GM12878 (cell line): Measurements from ENCODE around the gene JCHAIN. TPM values are rescaled to one million over a fixed set of nuclear protein-coding genes. Genes with fewer than 3 reads are reported as not detected.

ENCODE experiments used
- ATF3 ChIP-seq: IDR thresholded peaks from 2 replicates; pipeline ENCODE4 v1.6.1; 2011; ENCODE audit warnings: low read depth, mild to moderate bottlenecking, low read length, moderate library complexity, borderline replicate concordance; ENCODE audit errors: extremely low read depth
- IRF3 ChIP-seq: fragments of 450-650 bp; IDR thresholded peaks from 2 replicates; pipeline ENCODE4 v1.6.1; 2014; ENCODE audit warnings: mild to moderate bottlenecking
- NBN ChIP-seq: fragments of 450-650 bp; IDR thresholded peaks from 2 replicates; pipeline ENCODE4 v1.6.1; 2016
- NFXL1 ChIP-seq: fragments of 450-650 bp; IDR thresholded peaks from 2 replicates; pipeline ENCODE4 v1.6.1; 2017; ENCODE audit warnings: antibody characterized with exemption, mild to moderate bottlenecking, borderline replicate concordance
- NKRF ChIP-seq: fragments of 450-650 bp; conservative IDR thresholded peaks from 2 replicates; pipeline ENCODE4 v1.6.1; 2017; ENCODE audit warnings: mild to moderate bottlenecking, moderate library complexity
- PML ChIP-seq: IDR thresholded peaks from 2 replicates; pipeline ENCODE4 v1.6.1; 2012; ENCODE audit warnings: low read length, inconsistent platforms
- POLR2A ChIP-seq: IDR thresholded peaks from 2 replicates; pipeline ENCODE4 v1.6.1; 2011; ENCODE audit warnings: low read depth, mild to moderate bottlenecking, low read length
- PRDM15 ChIP-seq: fragments of 450-650 bp; formaldehyde crosslinking; IDR thresholded peaks from 2 replicates; pipeline ENCODE4 v1.4.0; 2020; ENCODE audit warnings: mild to moderate bottlenecking, moderate library complexity
- RAD51 ChIP-seq: fragments of 450-650 bp; IDR thresholded peaks from 2 replicates; pipeline ENCODE4 v1.6.1; 2016; ENCODE audit warnings: moderate library complexity, mild to moderate bottlenecking, inconsistent platforms
- RUNX3 ChIP-seq: IDR thresholded peaks from 2 replicates; pipeline ENCODE4 v1.6.1; 2012; ENCODE audit warnings: low read length, inconsistent platforms
- SPI1 ChIP-seq: IDR thresholded peaks from 2 replicates; pipeline ENCODE4 v1.6.1; 2011; ENCODE audit warnings: low read depth, mild to moderate bottlenecking, low read length, moderate library complexity, borderline replicate concordance; ENCODE audit not compliant: insufficient read depth
- SUPT20H ChIP-seq: IDR thresholded peaks from 2 replicates; pipeline ENCODE4 v1.6.1; 2011; ENCODE audit warnings: low read depth, mild to moderate bottlenecking, low read length, moderate library complexity, borderline replicate concordance; ENCODE audit not compliant: control insufficient read depth
- ZBTB4 ChIP-seq: fragments of 450-650 bp; formaldehyde crosslinking; IDR thresholded peaks from 2 replicates; pipeline ENCODE4 v1.4.0; 2022; ENCODE audit warnings: mild to moderate bottlenecking, moderate library complexity
- ZNF384 ChIP-seq: IDR thresholded peaks from 2 replicates; pipeline ENCODE4 v1.6.1; 2012; ENCODE audit warnings: low read depth, mild to moderate bottlenecking, low read length, improper control_type of control experiment, borderline replicate concordance
- ZNF592 ChIP-seq: fragments of 450-650 bp; IDR thresholded peaks from 2 replicates; pipeline ENCODE4 v1.6.1; 2017; ENCODE audit warnings: mild to moderate bottlenecking, moderate library complexity
- polyA plus RNA-seq, 11 experiments: library from polyadenylated mRNA; depleted of rRNA in 4 of 11; unstranded in 6 of 11; stranded (reverse) in 5 of 11; fragments of >200 nt; fragmentation: Nextera tagmentation in 4 of 11; fragmentation: Illumina TruSeq in 1 of 11; extraction: Ambion mirVana in 4 of 11; extraction: Trizol in 1 of 11; gene quantifications; 1 replicate in 1 of 11; 2 replicates in 10 of 11; pipeline versions ENCODE4 v1.2.1 to v1.2.3, GENCODE V29; 2011 to 2016; ENCODE audit warnings: inconsistent platforms in 2 of 11, missing spikeins in 2 of 11, low read depth in 1 of 11
- total RNA-seq, 4 experiments: library from RNA; depleted of rRNA in 3 of 4; stranded (reverse); fragments of >200 nt in 3 of 4; fragmentation: Illumina TruSeq in 1 of 4; extraction: Trizol in 1 of 4; gene quantifications; 2 replicates each; pipeline versions ENCODE4 v1.2.1 to v1.2.3, GENCODE V29; 2013 to 2021

JCHAIN gene
- total and polyA plus RNA-seq, 10 of the 15 experiments (the other 5 are each of a cell fraction or from before 2014, with no cell fraction given): 188 to 1,045 (median 486) TPM

GRCh38 chr4:70678383-70678999 is 12.2 kb upstream of the JCHAIN start (continued):
- no peak for TF ChIP-seq PRDM15
- no peak for TF ChIP-seq RAD51
- TF ChIP-seq ZBTB4 (CRISPR knock-in tag): no peak
- TF ChIP-seq ZNF592: no peak
- no peak for TF ChIP-seq ATF3
- TF ChIP-seq SUPT20H: no peak
- peak; percentile 59; the same call in 1 of the 2 replicates for TF ChIP-seq PML
- no peak for TF ChIP-seq IRF3
- TF ChIP-seq NFXL1: no peak
- no peak for TF ChIP-seq NBN
- peak; percentile 100 for TF ChIP-seq RUNX3
- no peak for TF ChIP-seq POLR2A
- no peak for TF ChIP-seq ZNF384
- TF ChIP-seq NKRF: no peak
- no peak for TF ChIP-seq SPI1
